Measurements from ENCODE around the gene TFCP2L1. TPM values are rescaled to one million over a fixed set of nuclear protein-coding genes. Genes with fewer than 3 reads are reported as not detected.
A peak's percentile ranks its signal among the peaks of the same experiment; 100 is the strongest.

The TFCP2L1 gene
- total RNA-seq, 1 donor = under 0.01 TPM

- DNase-seq (ENCODE audit: insufficient read length, low spot score, missing footprints) = peak; percentile 48
- no peaks in the 10 kb centered on the region for H3K9me3 ChIP-seq (ENCODE audit: low read depth, low read length)
- H3K4me1 ChIP-seq (ENCODE audit: insufficient read depth, low read length) = no peaks in the 10 kb centered on the region
- no peak overlapping the region for H3K27ac ChIP-seq (ENCODE audit: low read depth, low read length)
- no peak for TF ChIP-seq CTCF (IDR thresholded peaks at IDR 0.05; ENCODE audit: extremely low read depth, low read depth, low read length)
- no peaks in the 10 kb centered on the region for H4K20me1 ChIP-seq (ENCODE audit: insufficient read depth, low read length)
- H3K27me3 ChIP-seq (ENCODE audit: insufficient read depth, low read length) = peaks cover 5% of the 10 kb centered on the region
- no peak overlapping the region for H3K4me2 ChIP-seq (ENCODE audit: insufficient read depth, low read length)
- no peak overlapping the region for H2AFZ ChIP-seq (ENCODE audit: low read length)
- H3K4me3 ChIP-seq (ENCODE audit: insufficient read depth, low read length) = no peak overlapping the region
- no peaks in the 10 kb centered on the region for H3K36me3 ChIP-seq (ENCODE audit: insufficient read depth, low read length)
- no peaks in the 10 kb centered on the region for H3K79me2 ChIP-seq (ENCODE audit: insufficient read depth, low read length)
Measured at GRCh38 chr2:121234144-121234543, 50.9 kb downstream of the TFCP2L1 start.

- no peaks in the 10 kb centered on the region for H3K36me3 ChIP-seq (ENCODE audit: insufficient read depth, low read length)
- no peak overlapping the region for H3K27ac ChIP-seq (ENCODE audit: low read depth, low read length)
- H3K4me1 ChIP-seq (ENCODE audit: insufficient read depth, low read length) = no peaks in the 10 kb centered on the region
- no peaks in the 10 kb centered on the region for H3K9me3 ChIP-seq (ENCODE audit: low read depth, low read length)
- no peaks in the 10 kb centered on the region for H4K20me1 ChIP-seq (ENCODE audit: insufficient read depth, low read length)
- H3K79me2 ChIP-seq (ENCODE audit: insufficient read depth, low read length) = no peaks in the 10 kb centered on the region
- H3K4me3 ChIP-seq (ENCODE audit: insufficient read depth, low read length) = no peak overlapping the region
- DNase-seq (ENCODE audit: insufficient read length, low spot score, missing footprints) = no peak
- no peak overlapping the region for H2AFZ ChIP-seq (ENCODE audit: low read length)
- H3K27me3 ChIP-seq (ENCODE audit: insufficient read depth, low read length) = peaks cover 1% of the 10 kb centered on the region
- H3K4me2 ChIP-seq (ENCODE audit: insufficient read depth, low read length) = no peak overlapping the region
- TF ChIP-seq CTCF (IDR thresholded peaks at IDR 0.05; ENCODE audit: extremely low read depth, low read depth, low read length) = no peak
Measured at GRCh38 chr2:121233486-121234110, 51.4 kb downstream of the TFCP2L1 start.

GRCh38 chr2:121232626-121233265 is 52.3 kb downstream of the TFCP2L1 start:
- Histone ChIP-seq H3K27me3 (ENCODE audit: insufficient read depth, low read length) (no peaks in the 10 kb centered on the region), H3K4me1 (ENCODE audit: insufficient read depth, low read length) (no peaks in the 10 kb centered on the region), H3K9me3 (ENCODE audit: low read depth, low read length) (no peaks in the 10 kb centered on the region), H2AFZ (ENCODE audit: low read length) (no peak overlapping the region), H3K4me3 (ENCODE audit: insufficient read depth, low read length) (no peak overlapping the region), H3K36me3 (ENCODE audit: insufficient read depth, low read length) (no peaks in the 10 kb centered on the region), H3K4me2 (ENCODE audit: insufficient read depth, low read length) (no peak overlapping the region), H3K27ac (ENCODE audit: low read depth, low read length) (no peak overlapping the region), H3K79me2 (ENCODE audit: insufficient read depth, low read length) (no peaks in the 10 kb centered on the region), H4K20me1 (ENCODE audit: insufficient read depth, low read length) (no peaks in the 10 kb centered on the region)
- DNase-seq (ENCODE audit: insufficient read length, low spot score, missing footprints) = no peak
- no peak for TF ChIP-seq CTCF (IDR thresholded peaks at IDR 0.05; ENCODE audit: extremely low read depth, low read depth, low read length)

GRCh38 chr2:121231385-121232000 is 53.5 kb downstream of the TFCP2L1 start:
- Histone ChIP-seq H3K27me3 (ENCODE audit: insufficient read depth, low read length) (no peaks in the 10 kb centered on the region), H3K36me3 (ENCODE audit: insufficient read depth, low read length) (no peaks in the 10 kb centered on the region), H3K9me3 (ENCODE audit: low read depth, low read length) (no peaks in the 10 kb centered on the region), H4K20me1 (ENCODE audit: insufficient read depth, low read length) (no peaks in the 10 kb centered on the region), H3K79me2 (ENCODE audit: insufficient read depth, low read length) (no peaks in the 10 kb centered on the region), H3K4me1 (ENCODE audit: insufficient read depth, low read length) (no peaks in the 10 kb centered on the region), H2AFZ (ENCODE audit: low read length) (no peak overlapping the region), H3K4me2 (ENCODE audit: insufficient read depth, low read length) (no peak overlapping the region), H3K4me3 (ENCODE audit: insufficient read depth, low read length) (no peak overlapping the region), H3K27ac (ENCODE audit: low read depth, low read length) (no peak overlapping the region)
- DNase-seq (ENCODE audit: insufficient read length, low spot score, missing footprints) = no peak
- TF ChIP-seq CTCF (IDR thresholded peaks at IDR 0.05; ENCODE audit: extremely low read depth, low read depth, low read length) = no peak
